Astrocyte of the spinal cord (primary cell): ENCODE measurements around the gene TIPRL.

ENCODE experiments used
- DNase-seq: peaks from one replicate; pipeline ENCODE4 v3.0.0; 2011; ENCODE audit warnings: low read depth, low spot score
- H3K4me3 ChIP-seq: 2 replicates; pipeline ENCODE4 v1.5.1; 2011; ENCODE audit warnings: low read depth, mild to moderate bottlenecking, low read length, moderate library complexity
- in situ Hi-C: cut with HindIII; loops from 2 replicates; pipeline ENCODE4 v1.10.0; 2017; ENCODE audit warnings: low sequenced_read_pairs
- TF ChIP-seq, protein P1 (sequence below): IDR thresholded peaks from 2 replicates; pipeline ENCODE4 v1.5.1; 2012; ENCODE audit warnings: low read depth, mild to moderate bottlenecking, low read length, inconsistent platforms

Gene TIPRL

GRCh38 chr1:168220470-168220871 is 41.7 kb downstream of the TIPRL start:
- DNase-seq, result no peak
- H3K4me3 ChIP-seq, result no peak overlapping the region
- in situ Hi-C loops, result no loop called here
- TF ChIP-seq, protein P1, sequence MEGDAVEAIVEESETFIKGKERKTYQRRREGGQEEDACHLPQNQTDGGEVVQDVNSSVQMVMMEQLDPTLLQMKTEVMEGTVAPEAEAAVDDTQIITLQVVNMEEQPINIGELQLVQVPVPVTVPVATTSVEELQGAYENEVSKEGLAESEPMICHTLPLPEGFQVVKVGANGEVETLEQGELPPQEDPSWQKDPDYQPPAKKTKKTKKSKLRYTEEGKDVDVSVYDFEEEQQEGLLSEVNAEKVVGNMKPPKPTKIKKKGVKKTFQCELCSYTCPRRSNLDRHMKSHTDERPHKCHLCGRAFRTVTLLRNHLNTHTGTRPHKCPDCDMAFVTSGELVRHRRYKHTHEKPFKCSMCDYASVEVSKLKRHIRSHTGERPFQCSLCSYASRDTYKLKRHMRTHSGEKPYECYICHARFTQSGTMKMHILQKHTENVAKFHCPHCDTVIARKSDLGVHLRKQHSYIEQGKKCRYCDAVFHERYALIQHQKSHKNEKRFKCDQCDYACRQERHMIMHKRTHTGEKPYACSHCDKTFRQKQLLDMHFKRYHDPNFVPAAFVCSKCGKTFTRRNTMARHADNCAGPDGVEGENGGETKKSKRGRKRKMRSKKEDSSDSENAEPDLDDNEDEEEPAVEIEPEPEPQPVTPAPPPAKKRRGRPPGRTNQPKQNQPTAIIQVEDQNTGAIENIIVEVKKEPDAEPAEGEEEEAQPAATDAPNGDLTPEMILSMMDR, result no peak

GRCh38 chr1:168221275-168221674 is 42.5 kb downstream of the TIPRL start:
- TF ChIP-seq, protein P1, result no peak
- no peak overlapping the region for H3K4me3 ChIP-seq
- no peak for DNase-seq
- in situ Hi-C loops, result no loop called here

- no peak for DNase-seq
- TF ChIP-seq, protein P1, result no peak
- in situ Hi-C loops, result no loop called here
- no peak overlapping the region for H3K4me3 ChIP-seq
Observed at GRCh38 chr1:168223261-168223660, 44.5 kb downstream of the TIPRL start.

- in situ Hi-C loops, result no loop called here
- TF ChIP-seq, protein P1, result no peak
Observed at GRCh38 chr1:168223681-168224540, 45.1 kb downstream of the TIPRL start.

DNA sequence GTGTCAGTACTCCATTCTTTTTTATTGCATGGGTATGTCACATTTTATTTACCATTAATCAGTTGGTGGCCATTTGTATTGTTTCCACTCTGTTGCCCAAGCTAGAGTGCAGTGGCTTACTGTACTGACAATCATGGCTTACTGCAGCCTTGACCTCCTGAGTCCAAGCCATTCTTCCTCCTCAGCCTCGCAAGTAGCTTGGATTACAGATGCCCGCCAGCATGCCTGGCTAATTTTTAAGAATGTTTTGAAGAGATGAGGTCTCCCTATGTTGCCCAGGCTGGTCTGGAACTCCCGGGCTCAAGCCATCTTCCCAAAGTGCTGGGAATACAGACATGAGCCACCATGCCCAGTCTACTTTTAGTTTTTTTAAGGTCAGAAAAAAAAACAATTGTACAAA is 46.2 kb downstream of the TIPRL start:
- no peak overlapping the region for H3K4me3 ChIP-seq
- TF ChIP-seq, protein P1, result no peak
- in situ Hi-C loops, result no loop called here
- DNase-seq, result no peak

More at GRCh38 chr1:168223681-168224540, 45.1 kb downstream of the TIPRL start:
- H3K4me3 ChIP-seq, result no peak overlapping the region
- peak; percentile 15 for DNase-seq

GRCh38 chr1:168225476-168226190 is 46.9 kb downstream of the TIPRL start, which contains the start of gene SFT2D2:
Gene SFT2D2 (plus strand): TSS chr1:168226004. CDS start chr1:168226080, 76 bp downstream.
- in situ Hi-C loops, result no loop called here
- TF ChIP-seq, protein P1, result no peak
- peak within 1 kb of the TSS; percentile 87 for H3K4me3 ChIP-seq
- DNase-seq, result peak; percentile 76
